Measurements from ENCODE around the gene FMNL2. TPM values are rescaled to one million over a fixed set of nuclear protein-coding genes. Genes with fewer than 3 reads are reported as not detected.

FMNL2 gene
- total and polyA plus RNA-seq, 2 experiments from 2014 or later = 16.5 to 45.4 TPM

- Histone ChIP-seq H3K4me3 (no peak overlapping the region), H3K9me2 (ENCODE audit: insufficient read depth) (no peaks in the 10 kb centered on the region), H2AFZ (no peak overlapping the region), H4K20me1 (replicated peaks; ENCODE audit: insufficient read depth) (no peaks in the 10 kb centered on the region), H3K79me2 (replicated peaks; ENCODE audit: insufficient read depth) (no peaks in the 10 kb centered on the region), H3F3A (replicated peaks; ENCODE audit: low read depth) (no peaks in the 10 kb centered on the region), H3K4me2 (no peak overlapping the region), H3K4me1 (ENCODE audit: insufficient read depth) (no peaks in the 10 kb centered on the region), H3K27ac (ENCODE audit: low read depth) (0 out of 2 replicates have a peak overlapping the region, but pooled peaks have one; percentile 2), H3K27me3 (ENCODE audit: insufficient read depth) (no peaks in the 10 kb centered on the region), H3K36me3 (ENCODE audit: insufficient read depth) (no peaks in the 10 kb centered on the region)
- Mint-ChIP-seq H3K36me3 (ENCODE audit: low read depth) (no peaks in the 10 kb centered on the region; the same call in 1 of the 3 replicates), H3K9me3 (no peaks in the 10 kb centered on the region), H3K4me1 (peaks cover 14% of the 10 kb centered on the region; the same call in 2 of the 3 replicates), H3K27me3 (ENCODE audit: insufficient read depth, low read depth, poor library complexity) (peaks cover 3% of the 10 kb centered on the region), H3K4me3 (no peak overlapping the region), H3K27ac (no peak overlapping the region)
- TF ChIP-seq ZNF331 (CRISPR knock-in tag; IDR thresholded peaks at IDR 0.05; ENCODE audit: low read depth) = no peak
- no peak for TF ChIP-seq ZNF114 (CRISPR knock-in tag; IDR thresholded peaks at IDR 0.05)
- TF ChIP-seq ZNF462 (CRISPR knock-in tag; IDR thresholded peaks at IDR 0.05) = no peak
- no peak for TF ChIP-seq CREB1 (CRISPR knock-in tag; IDR thresholded peaks at IDR 0.05; ENCODE audit: low read depth)
- no peak for TF ChIP-seq STAT1 (IDR thresholded peaks at IDR 0.05; ENCODE audit: unreplicated experiment)
- TF ChIP-seq JUNB (IDR thresholded peaks at IDR 0.05; ENCODE audit: unreplicated experiment) = no peak
- TF ChIP-seq REST (IDR thresholded peaks at IDR 0.05; ENCODE audit: unreplicated experiment) = no peak
- TF ChIP-seq EZH2 (IDR thresholded peaks at IDR 0.05; ENCODE audit: low read depth, unreplicated experiment) = no peak
- no peak for TF ChIP-seq ETS1 (IDR thresholded peaks at IDR 0.05)
- TF ChIP-seq POLR2AphosphoS5 (IDR thresholded peaks at IDR 0.05; ENCODE audit: low read depth) = no peak
- DNase-seq (ENCODE audit: low spot score) = no peak
- ATAC-seq = no peak
Measured at GRCh38 chr2:152549423-152549822, 214.4 kb downstream of the FMNL2 start.
